Measurements from ENCODE around the gene DOCK9.
"Not testable (repeated sequence)": the region's sequence is repeated elsewhere in the genome, so short reads cannot be mapped to it uniquely, and the experiment has no call there.

DNA sequence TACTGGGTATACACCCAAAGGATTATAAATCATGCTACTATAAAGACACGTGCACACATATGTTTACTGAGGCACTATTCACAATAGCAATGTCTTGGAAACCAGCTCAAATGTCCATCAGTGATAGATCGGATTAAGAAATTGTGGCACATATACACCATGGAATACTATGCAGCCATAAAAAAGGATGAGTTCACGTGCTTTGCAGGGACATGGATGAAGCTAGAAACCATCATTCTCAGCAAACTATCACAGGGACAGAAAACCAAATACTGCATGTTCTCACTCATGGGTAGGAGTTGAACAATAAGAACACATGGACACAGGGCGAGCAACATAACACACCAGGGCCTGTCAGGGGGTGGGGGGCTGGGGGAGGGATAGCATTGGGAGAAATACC lies 223.4 kb downstream of the DOCK9 start:
- TF ChIP-seq CTCF, POLR2A (IDR thresholded peaks at IDR 0.05): not testable (repeated sequence)

Measured in suprapubic skin (tissue), 3 donors.